HuH-7.5 (cell line): ENCODE results near the gene SNUPN.

Source experiments
- DNase-seq: peaks from one replicate; pipeline ENCODE4 v3.0.0; 2011; ENCODE audit warnings: low spot score

The SNUPN gene

GRCh38 chr15:75625542-75626347 is at the start of gene SNUPN:
SNUPN (minus strand) TSS chr15:75625725; CDS start chr15:75621051, 4,674 bp downstream.
- peak; percentile 97 for DNase-seq

DNA sequence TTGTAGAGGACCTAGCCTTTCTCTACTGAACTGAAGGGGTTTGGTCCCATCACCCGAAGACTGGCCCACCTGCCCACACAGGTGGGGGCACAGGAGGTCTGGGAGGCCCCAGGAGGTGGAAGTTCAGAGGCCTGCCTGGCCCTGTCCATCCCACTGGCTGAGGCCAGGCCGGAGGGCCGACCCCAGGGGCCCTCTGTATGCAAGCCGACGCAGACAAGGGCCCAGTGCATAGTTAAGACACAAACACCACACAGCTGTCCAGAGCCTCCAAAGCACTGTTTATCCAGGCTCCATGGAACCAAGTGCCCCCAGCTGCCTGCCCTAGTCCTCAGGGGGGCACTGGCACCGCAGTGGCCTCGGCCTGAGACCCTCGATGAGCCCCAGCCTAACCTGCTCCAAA is 48.8 kb upstream of the SNUPN start:
- no peak for DNase-seq

DNA sequence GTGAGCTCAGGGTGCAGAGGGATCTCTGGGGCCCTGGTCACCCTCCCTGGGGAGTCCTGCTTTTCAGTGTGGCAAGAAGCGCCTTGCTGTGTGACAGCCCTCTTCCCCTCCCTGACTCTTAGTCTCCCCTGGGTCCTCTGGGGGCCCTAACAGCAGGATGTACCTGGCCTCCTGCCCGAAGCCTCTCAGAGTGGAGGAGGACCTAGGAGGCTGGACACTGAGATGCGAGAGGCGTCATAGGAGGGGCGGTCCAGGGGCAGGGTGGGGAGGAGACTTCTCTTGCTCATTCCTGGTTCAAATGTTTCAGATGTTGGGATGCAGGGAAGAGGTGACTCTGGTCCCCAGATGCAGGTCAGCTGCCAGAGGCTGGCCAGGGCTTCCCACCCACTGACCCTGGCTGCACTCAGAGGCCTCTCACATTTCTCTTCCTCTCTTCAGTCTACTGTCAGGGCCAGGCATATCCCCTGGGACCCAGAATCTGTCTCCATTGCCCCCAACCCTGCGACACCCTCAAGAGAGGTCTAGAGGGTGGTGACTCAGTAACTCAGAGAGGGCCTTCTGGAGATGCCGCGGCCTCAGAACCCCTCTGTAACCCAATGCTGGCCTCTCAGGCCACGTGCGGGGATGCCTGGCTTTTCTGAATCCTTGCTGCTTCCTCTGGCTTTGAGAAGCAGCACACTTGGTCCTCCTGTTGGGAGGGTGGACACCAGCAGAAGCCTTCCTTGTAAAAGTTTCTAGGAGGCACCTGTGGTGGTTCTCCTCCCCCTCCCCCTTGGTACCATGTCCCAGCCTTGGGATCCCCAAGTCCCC is 48.1 kb upstream of the SNUPN start:
- DNase-seq, result no peak

GRCh38 chr15:75672646-75673425 is 47.3 kb upstream of the SNUPN start:
- DNase-seq, result no peak

DNA sequence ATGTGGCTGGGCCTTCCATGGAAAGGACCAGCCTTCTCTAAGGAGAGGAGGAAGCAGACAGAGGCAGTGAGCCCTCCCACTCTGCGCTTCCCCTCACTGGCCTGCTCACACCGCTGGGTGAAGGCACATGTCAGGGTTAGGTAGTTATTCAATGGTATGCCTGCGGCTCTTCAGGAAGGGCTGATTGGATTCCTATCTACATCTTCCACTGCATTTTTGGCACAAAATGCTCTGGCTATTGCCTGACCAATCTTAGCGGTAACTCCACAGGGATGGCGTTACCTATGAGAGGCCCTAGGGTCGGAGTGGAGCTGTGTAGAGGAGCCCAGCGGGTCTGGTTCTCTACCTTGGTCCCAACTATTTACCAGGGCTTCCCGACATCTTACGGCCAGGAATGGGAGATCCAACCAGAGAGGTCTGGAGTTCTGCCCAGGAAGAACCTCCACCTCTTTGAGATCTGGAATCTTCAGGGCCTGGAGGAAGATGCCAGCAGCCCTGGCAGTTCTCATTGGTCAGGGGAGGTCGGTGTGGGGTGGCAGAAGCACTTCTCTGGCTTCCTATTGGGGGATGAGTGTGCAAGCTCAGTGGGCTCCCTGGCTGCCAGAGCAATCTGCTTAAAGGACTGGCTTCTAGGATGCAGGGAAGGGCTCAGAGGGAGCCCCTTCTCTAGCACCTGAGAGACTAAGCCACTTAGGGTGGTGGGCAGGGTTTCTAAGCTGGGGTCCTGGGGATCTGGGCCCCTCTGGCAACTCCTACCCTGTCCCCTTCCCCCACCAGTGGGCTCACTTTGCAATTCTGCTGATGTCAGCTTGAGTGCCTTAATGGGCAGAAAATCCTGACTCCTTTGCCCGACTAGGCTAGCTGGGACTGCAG is 46.4 kb upstream of the SNUPN start:
- no peak for DNase-seq

GRCh38 chr15:75669879-75670212 is 44.3 kb upstream of the SNUPN start:
- DNase-seq, result no peak

GRCh38 chr15:75669191-75669878 is 43.8 kb upstream of the SNUPN start:
- DNase-seq, result no peak

- DNase-seq, result no peak
Measured at GRCh38 chr15:75666823-75667501, 41.4 kb upstream of the SNUPN start.

GRCh38 chr15:75663931-75664421 is 38.5 kb upstream of the SNUPN start:
- DNase-seq, result peak; percentile 86

DNA sequence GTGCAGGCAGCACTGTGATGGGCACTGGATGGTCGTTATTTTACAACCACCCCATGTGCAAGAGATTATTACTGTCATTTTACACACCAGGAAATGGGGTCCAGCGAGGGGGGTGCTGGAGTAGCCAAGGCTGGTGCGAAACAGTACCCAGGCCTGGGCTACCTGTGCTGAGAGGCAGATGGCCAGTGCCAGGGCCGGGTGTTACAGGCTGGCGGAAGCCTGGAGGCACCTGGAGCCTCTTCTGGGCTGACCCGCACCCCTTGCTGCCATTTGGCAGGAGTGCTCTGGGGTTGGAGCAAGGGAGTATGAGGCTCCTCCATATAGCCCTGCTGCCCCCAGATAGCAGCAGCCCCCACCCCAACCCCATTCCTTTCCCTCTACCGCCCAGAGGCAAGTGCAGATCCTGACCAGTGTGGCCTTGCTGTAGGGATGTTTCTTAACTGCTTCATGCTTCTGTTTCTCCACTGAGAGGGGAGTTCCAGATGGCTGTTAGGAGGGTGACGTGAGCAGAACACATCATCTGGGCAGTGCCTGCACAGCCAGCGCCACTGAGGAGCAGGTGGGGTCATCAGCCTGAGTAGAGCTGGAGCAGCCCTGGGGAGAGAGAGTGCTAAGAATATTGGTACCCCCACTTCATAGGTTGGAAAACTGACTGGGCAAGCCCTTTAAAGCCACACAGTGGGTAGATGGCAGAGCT is 37.4 kb upstream of the SNUPN start:
- no peak for DNase-seq

GRCh38 chr15:75661756-75662140 is 36.2 kb upstream of the SNUPN start:
- no peak for DNase-seq

- no peak for DNase-seq
Measured at GRCh38 chr15:75661100-75661755, 35.7 kb upstream of the SNUPN start.

GRCh38 chr15:75659928-75660645 is 34.6 kb upstream of the SNUPN start:
- DNase-seq, result no peak

DNA sequence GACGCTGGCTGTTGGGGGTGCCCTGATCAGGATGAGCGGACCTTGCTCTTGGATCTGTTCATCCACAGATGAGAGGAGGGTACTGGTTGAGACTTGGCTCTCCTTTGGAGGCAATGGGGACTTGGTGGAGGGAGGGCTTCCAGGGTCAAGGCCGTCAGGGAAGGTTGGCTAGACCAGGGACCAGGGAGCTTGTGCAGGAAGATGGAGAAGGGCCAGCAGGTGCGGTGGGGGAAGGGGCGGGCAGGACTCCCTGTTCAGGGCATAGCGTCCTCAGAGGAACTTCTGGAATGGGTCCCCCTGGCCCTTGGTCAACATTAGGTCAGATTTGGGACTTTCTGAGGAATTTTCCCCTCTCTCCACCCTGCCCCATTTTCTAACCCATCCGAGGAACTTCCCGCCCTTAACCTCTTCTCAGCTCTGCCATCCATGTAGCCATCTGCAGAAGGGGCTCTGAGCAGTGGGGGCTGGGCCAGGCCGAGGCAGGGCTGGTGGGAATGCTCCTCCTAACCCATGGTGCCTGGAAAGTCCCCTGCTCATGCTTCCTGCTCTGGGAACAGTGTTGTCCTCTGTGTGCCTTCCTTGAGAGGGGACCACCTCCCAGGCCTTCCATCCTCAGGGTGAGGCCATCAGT is 33.7 kb upstream of the SNUPN start:
- DNase-seq, result no peak

DNA sequence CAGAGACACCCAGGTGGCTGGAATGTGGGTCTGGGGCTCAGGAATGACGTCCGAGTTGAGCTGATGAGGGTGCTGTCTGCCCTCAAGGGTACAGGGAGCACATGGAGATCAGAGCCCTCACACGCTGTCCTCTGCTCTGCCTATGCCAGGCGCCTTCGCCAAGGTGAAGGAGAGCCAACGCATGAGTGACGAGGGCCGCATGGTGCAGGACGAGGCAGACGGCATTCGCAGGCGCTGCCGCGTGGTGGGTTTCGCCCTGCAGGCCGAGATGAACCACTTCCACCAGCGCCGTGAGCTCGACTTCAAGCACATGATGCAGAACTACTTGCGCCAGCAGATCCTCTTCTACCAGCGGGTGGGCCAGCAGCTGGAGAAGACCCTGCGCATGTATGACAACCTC is 31.3 kb upstream of the SNUPN start:
- DNase-seq, result no peak

DNA sequence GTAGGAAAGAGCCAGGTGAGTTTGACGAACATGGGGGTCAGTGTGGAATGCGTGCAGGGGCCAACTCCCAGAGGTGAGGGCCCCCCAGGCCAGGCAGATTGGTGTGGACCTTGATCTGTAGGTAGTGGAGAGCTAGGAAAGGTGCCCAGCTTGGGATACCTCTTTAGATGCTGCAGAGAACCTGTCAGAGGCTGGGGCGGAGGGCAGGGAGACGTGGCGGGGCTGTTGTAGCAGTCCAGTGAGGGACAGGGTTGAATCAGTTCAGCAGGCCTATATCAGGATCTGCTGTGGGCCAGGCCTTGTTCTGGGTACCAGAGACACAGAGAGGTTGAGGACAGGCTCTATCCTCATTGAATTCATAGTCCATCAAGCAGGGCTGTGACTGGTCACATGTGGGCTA is 30.8 kb upstream of the SNUPN start:
- DNase-seq, result no peak

DNA sequence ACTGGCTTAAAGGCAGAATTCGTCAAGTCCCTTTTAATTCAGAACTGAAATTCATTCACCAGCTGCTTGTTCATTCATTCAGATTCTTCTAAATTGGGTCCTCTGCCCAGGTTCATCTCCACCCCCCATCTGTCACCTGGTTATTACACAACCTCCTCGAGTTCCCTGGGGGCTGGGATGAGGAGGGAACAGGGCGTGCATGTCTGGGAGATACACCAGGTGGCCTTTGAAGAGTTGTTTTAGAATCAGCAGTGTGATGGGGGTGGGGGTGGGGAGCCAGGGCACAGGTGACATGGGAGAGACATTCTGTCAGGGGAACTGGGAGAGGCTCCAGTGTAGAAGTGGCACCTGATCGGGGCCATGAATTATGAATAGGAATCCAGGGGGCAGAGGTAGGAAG is 30.4 kb upstream of the SNUPN start:
- no peak for DNase-seq
